Hair follicle dermal papilla cell (primary cell): Measurements from ENCODE around the gene TDO2. TPM values are rescaled to one million over a fixed set of nuclear protein-coding genes. Genes with fewer than 3 reads are reported as not detected.

ENCODE experiments used
- total RNA-seq: library from RNA; depleted of rRNA; stranded (reverse); fragments of >200 nt; gene quantifications from 2 replicates; pipeline ENCODE4 v1.2.3, GENCODE V29; 2012

The TDO2 gene
- 0.81 and 1.5 TPM in 2 replicates for total RNA-seq

DNA sequence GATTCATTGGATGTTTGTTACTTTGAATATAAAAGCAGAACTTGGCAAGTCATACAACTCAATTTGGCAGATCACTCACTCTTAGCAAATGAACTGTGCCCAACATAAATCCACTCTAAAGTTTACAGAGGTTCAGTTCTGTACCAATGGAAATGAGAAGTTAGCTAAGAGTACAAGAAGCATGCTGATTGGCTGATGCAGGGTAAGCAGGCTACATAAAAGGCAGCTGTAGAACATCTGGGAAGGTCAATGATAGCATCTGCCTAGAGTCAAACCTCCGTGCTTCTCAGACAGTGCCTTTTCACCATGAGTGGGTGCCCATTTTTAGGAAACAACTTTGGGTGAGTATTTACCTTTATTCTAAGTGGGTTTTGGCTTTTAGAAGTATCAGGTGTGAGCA is at the start of gene TDO2:
TSS of gene TDO2 (plus strand) at position 244 of the 400 bp plus-strand sequence. CDS start at position 307, 63 bp downstream.

DNA sequence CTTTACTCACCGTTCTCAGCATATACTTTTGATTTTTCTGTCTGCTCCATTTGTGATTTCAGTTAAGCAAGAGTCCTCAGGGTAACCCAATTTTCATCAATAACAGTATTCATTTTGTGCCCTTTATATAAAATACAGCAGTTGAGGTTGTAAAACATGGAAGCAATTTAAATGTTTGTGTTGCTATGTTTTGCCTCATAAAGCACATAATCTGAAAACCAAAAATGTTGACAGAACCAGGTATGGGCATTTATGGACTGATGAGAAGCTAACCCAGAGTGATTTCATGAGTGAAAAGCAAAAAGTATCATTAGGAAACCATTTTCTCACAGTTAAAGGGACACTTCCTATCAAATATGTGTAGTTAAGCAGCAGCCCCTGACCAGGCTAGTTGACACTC is 37.3 kb upstream of the TDO2 start, which contains the start of gene ASIC5:
TSS of gene ASIC5 (minus strand) at position 101 of the 400 bp plus-strand sequence. CDS start at position 50, 51 bp downstream.

DNA sequence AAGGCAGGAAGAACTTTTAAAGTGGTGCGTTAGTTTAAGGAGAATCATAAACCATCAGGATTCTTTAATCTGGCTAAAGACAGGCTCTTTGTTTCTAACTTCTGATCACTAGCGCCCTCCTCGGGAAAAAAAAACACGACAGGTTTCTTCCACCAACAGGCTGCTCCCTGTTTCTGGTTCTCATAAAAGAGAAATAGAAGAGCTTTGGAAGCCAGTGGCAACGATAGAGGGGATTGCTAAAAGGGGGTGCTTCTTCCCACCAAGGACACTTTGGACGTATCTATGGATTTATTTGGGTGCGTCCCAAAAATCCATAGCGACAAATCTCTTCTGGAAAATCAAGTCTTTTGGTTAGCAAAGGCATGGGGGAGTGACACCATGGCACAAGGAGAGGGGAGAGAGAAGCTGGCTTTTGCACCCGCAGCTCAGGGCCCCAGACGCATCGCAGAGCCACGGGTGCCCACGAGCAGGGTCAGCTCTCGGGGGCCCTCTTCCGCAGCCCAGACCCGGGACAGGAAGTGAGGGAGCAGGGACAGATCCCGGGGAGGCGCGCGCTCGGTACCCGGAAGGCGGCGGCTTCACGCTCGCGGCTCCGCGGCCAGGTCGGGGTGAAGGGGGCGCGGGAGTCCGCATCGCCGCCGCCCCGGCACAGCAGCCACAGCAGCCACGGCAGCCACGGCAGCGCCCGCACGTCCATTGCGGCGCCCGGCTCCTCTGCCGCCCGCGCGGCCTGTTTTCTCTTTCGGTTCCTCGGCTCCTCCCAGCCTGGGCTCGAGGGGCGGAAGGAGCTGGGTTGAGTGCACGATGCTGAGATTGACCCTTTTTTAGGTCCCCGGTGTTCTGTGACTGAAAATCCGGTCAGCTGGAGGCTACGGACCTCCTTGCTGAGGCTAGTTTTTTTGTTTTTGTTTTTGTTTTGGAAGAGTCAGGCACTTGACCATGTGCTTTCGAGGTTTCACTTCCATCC is 49.9 kb downstream of the TDO2 start, which contains the start of gene CTSO:
TSS of gene CTSO (minus strand) at position 716 of the 967 bp plus-strand sequence. CDS start at position 697, 19 bp downstream.

Other genes with a start within 250 kb of the TDO2 start
- gene GUCY1A1, start 236.8 kb upstream of the TDO2 start, total RNA-seq = 0.49 and 0.97 TPM in 2 replicates
- 5.5 and 6.5 TPM in 2 replicates for gene GUCY1B1, start 144.7 kb upstream of the TDO2 start, total RNA-seq
- gene ASIC5, start 37.4 kb upstream of the TDO2 start, total RNA-seq = not detected in 2 replicates
- gene CTSO, start 50.2 kb downstream of the TDO2 start, total RNA-seq = 25.4 and 27.6 TPM in 2 replicates